Smooth muscle cell of the brain vasculature (primary cell): ENCODE results near the gene RBM28.

ENCODE experiments used
- DNase-seq: peaks from one replicate; pipeline ENCODE4 v3.0.0-alpha.2; 2012; ENCODE audit warnings: low read depth, low spot score

The RBM28 gene

GRCh38 chr7:128260069-128260795 lies 83.5 kb downstream of the RBM28 start:
- no peak for DNase-seq

GRCh38 chr7:128259131-128260061 lies 84.3 kb downstream of the RBM28 start:
- DNase-seq = no peak

GRCh38 chr7:128257458-128257857 lies 86.2 kb downstream of the RBM28 start:
- DNase-seq = no peak

GRCh38 chr7:128255271-128255670 lies 88.4 kb downstream of the RBM28 start:
- no peak for DNase-seq

GRCh38 chr7:128254470-128254869 lies 89.2 kb downstream of the RBM28 start:
- DNase-seq = no peak

GRCh38 chr7:128253701-128254100 lies 90.0 kb downstream of the RBM28 start:
- DNase-seq = no peak

- DNase-seq = no peak
Measured at GRCh38 chr7:128251337-128251736, 92.4 kb downstream of the RBM28 start.
